ENCODE results near the gene GLT1D1.

Gene GLT1D1

GRCh38 chr12:128916425-128916824 is 63.1 kb downstream of the GLT1D1 start:
- DNase-seq (ENCODE audit: low read depth) = no peak

DNA sequence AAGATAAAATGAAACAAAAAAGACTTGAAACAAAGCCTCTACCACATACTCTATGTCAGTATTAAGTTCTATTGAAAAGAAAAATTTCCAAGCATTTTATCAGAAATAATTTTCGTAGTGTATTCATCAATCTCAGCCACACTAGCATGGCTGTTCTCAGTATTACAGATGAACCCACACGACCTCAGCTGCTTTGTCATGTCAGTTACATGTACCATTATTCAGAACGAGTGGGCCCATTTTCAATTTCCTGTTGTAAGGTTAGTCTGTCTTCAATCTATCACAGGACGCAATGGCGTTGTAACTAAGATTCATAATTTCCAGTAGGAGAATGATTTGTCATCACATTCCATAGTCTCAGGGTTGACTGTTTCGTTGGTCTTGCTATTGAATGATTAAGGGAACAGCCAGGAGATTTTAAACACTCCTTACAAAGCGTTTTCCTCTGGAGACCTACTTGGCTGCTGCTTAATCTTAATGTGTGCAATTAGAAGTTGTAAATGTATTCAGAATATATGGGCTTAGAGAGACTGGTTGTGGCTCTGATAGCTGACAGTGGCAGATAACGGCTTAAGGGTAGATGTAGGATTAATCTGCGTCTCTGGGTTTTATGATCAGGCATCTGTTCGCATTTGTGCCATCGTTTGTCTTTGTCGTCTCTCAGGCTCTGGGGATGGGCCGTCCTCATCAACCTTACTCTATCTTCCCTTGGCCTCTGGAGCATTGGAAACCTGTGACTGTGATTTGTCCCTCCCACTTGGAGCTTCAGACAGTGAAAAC is 65.4 kb downstream of the GLT1D1 start:
- DNase-seq (ENCODE audit: low read depth) = no peak

DNA sequence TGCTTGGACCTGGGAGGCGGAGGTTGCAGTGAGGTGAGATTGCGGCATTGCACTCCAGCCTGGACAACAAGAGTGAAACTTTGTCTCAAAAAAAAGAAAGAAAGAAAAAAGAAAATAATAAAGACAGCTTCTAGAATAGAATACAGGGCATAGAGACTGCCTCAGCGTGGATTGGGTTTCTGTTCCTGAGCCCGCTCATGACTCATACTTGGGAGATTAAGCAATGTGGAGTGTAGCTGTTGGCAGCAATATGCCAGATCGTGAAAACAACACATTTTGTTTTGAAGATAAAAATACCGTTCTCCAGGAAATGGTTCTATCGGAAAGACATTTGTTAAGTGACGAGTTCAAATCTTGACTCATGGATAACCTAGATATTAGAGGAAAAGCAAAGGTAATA is 67.2 kb downstream of the GLT1D1 start:
- no peak for DNase-seq (ENCODE audit: low read depth)

GRCh38 chr12:128928361-128928760 is 75.1 kb downstream of the GLT1D1 start:
- DNase-seq (ENCODE audit: low read depth) = no peak

GRCh38 chr12:128929057-128929456 is 75.8 kb downstream of the GLT1D1 start:
- no peak for DNase-seq (ENCODE audit: low read depth)

DNA sequence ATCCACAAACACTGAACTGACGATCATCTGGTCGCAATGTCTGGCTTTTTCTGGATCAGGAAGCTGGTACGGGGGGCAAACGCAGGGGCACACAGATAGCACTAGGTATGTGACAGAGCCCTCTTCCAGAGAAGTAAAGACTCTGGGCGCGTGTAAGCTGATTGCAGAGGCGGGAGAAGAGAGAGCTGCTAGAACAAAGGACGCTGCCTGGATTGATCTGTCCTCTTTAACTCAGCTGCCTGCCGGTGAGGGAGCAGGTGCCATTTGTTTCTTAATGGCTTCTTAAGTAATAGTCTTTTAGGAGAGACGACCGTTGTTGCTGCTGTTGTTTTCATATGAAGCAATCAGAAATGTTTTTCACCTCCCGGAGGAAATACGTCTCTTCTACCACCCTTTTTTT is 77.3 kb downstream of the GLT1D1 start:
- no peak for DNase-seq (ENCODE audit: low read depth)

GRCh38 chr12:128932521-128932920 is 79.2 kb downstream of the GLT1D1 start:
- no peak for DNase-seq (ENCODE audit: low read depth)

- no peak for DNase-seq (ENCODE audit: low read depth)
These were observed 79.8 kb downstream of the GLT1D1 start for GRCh38 chr12:128933039-128933438.

DNA sequence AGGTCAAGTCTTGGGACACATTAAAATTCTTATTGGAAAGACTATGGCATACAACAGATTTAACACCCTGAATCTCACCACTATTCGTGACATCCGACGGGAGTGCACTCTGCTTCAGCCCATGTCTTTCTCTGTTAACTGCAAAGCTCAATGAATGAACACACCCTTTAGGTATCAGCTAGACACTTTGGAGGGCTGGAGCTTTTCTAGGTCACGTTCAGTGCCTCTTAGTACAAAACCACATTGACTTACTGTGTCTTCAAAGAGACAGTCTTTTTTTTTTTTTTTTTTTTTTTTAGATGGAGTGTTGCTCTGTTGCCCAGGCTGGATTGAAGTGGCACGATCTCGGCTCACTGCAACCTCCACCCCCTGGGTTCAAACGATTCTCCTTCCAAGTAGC is 80.6 kb downstream of the GLT1D1 start:
- no peak for DNase-seq (ENCODE audit: low read depth)

GRCh38 chr12:128938886-128939285 is 85.6 kb downstream of the GLT1D1 start:
- DNase-seq (ENCODE audit: low read depth) = no peak

- DNase-seq (ENCODE audit: low read depth) = no peak
These were observed 87.0 kb downstream of the GLT1D1 start for GRCh38 chr12:128940090-128940888.

DNA sequence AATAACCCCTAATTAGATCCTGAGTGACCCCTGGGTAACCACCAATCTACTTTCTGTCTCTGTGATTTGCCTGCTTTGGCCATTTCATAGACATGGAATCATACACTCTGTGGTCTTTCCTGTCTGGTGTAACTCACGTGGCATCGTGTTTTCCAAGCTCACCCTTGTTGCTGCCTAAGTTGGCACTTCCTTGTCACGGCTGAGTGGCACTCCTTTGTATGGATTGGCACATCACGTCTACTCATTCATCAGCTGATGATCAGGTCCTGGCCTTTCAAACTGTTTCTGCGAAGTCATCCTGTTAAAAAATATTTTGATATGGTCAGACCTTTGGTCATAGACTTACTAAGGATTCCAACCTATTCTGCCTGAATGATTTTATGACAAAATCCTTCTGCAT is 87.7 kb downstream of the GLT1D1 start:
- no peak for DNase-seq (ENCODE audit: low read depth)

DNA sequence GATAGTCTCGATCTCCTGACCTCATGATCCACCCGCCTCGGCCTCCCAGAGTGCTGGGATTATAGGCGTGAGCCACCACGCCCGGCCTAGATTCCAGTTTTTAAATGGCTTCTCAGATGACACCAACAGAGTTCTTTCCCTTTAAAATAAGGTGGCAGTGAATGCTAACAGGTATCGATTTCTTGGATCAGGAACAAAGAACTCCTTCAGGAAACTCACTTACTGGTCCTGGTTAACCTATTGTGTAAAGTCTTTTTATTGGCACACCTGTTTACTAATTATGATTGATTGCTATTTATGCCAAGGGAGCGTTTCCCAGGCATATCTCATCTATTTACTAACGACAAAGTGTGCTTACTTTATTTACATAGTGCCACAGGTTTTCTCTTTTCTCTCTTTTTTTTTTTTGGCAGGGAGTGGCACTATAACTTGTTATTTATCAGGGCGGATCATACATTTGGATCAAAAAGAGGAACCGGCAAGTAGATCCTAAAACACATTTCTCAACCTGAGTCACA is 89.7 kb downstream of the GLT1D1 start:
- DNase-seq (ENCODE audit: low read depth) = no peak

DNA sequence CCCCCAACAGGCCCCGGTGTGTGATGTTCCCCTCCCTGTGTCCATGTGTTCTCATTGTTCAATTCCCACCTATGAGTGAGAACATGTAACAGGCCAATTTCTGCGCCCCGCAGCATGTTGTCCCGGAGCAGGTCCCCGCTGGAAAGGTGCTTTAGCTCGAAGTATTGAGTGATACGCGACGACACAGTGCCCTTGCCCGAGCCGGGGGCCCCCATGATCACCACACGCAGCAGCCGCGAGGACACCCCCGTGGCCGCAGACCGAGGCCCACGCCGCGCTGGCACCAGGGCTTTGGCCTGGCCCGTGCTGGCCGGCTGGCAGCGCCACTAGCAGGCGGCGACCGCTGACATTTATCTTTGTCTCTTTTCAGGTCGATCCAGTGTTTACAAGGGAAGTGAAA is 91.7 kb downstream of the GLT1D1 start:
- DNase-seq (ENCODE audit: low read depth) = no peak

- DNase-seq (ENCODE audit: low read depth) = no peak
These were observed 93.9 kb downstream of the GLT1D1 start for GRCh38 chr12:128947209-128947608.

GRCh38 chr12:128949086-128949485 is 95.8 kb downstream of the GLT1D1 start:
- no peak for DNase-seq (ENCODE audit: low read depth)

DNA sequence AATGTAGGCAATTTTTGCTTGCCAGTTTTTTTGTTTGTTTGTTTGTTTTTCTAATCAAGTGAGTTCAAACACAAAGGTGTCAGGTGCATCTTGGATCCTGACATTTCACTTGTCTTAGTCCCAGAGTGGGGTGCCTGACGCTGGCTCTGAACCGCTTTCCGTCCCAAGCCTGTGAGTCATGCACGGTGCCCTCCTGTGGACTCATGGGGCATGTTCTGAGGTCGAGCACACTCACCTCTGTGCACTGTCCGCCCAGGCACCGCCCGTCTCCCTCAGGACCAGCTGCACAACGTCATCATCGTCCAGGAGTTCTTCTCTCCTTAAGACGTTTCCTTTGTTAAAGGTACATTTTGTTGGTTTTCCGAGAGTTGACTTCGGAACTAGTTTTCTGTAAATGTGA is 98.2 kb downstream of the GLT1D1 start:
- no peak for DNase-seq (ENCODE audit: low read depth)

GRCh38 chr12:128956755-128957154 is 103.5 kb downstream of the GLT1D1 start:
- DNase-seq (ENCODE audit: low read depth) = no peak

DNA sequence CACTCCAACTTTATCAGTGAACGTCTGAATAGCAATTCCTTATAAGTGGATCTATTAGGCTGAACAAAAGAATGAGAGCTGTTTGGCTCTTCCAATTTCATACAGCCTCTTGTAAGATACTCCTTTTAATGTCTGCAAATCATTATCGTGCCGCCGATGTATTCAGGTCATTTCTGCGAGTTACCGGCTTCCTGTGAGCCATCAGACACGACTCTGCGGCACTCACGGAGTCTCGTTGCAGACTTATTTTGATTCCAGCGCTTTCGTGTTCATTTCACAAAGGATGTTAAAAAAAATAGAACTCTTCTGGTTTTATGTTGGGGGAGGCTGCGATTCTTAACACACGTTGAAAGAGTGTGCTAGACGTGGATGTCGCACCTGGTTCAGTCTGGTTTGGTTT is 106.6 kb downstream of the GLT1D1 start:
- no peak for DNase-seq (ENCODE audit: low read depth)

DNA sequence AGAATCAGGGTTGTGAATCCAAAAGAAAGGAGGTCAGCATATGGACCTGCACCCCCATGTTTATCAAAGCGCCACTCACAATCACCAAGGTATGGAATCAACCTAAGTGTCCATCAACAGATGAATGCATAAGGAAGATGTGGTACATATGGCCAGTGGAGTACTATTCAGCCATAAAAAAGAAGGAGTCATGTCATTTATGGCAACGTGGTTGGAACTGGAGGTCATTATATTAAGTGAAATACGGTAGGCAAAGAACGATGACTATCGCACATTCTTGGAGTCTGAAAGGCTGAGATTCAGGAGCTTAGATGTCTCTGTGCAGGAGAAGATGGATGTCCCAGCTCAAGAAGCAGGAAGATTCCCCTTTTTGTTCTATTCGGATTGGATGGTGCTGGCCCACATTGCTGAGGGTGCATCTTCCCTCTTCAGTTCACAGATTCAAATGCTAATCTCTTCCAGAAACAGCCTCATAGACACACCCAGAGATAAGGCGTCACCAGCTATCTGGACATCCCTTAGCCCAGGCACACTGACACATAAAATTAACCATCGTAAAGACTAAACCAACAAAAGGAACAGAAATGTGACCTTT is 108.1 kb downstream of the GLT1D1 start:
- DNase-seq (ENCODE audit: low read depth) = no peak

GRCh38 chr12:128961957-128962356 is 108.7 kb downstream of the GLT1D1 start:
- DNase-seq (ENCODE audit: low read depth) = no peak

- no peak for DNase-seq (ENCODE audit: low read depth)
These were observed 113.0 kb downstream of the GLT1D1 start for GRCh38 chr12:128966203-128966810.

All from stimulated activated CD4-positive, alpha-beta T cell treated with anti-CD3 and anti-CD28 coated beads, Interleukin-2, amount 100 ng/mL, for 4 hours (primary cell).